NAMALWA (cell line): ENCODE data around the gene EHMT1.

Experiments used
- DNase-seq: peaks from one replicate; pipeline ENCODE4 v3.0.0-alpha.2; 2015; ENCODE audit warnings: low spot score

EHMT1 gene

DNA sequence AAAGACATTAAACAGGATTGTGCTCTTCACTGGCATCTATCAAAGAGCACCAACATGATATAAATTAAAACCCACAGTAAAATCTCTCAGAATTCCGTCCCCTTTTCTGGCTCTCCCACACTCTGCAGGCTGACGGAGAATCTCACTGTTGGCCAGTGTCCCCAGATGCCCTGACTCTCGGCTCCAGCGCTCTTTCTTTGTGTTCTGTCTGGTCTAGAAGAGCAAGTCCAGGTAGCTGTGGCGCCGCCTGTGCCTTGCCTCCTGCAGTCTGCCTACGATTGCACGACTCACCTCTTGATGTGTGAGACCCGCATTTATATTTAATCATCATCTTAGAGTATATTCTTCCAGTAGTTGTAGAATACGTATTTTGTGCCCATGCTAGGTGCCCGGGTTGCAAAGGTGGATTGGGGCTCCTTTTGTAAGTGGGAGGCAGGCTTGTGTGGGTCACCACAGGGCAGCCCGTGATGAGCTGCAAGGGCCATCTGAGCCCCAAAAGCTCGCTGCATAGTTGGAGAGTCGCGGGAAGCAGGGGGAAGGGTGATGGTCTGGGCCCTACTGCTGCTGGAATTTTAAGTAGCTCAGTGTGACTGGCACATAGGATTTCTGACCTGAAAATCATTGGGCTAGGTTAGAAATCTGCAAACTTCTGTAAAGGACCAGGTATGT is 55.6 kb downstream of the EHMT1 start:
- DNase-seq, result no peak

DNA sequence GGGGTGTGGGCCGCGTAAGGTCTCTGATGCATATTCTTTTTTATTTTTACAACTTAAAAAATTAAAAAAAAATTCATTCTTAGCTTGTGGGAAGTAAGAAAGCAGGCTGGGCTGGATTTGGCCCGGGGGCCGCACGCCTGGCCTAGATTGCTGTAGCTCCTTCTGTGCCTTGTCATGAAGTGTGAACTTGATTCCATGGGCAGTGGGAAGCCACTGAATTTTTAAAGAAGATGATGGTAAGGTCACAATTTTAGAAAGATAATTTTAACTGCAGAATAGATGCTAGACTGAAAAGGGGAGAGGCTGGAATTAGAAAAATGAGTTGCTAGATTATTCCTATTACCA is 56.1 kb downstream of the EHMT1 start:
- DNase-seq, result no peak

DNA sequence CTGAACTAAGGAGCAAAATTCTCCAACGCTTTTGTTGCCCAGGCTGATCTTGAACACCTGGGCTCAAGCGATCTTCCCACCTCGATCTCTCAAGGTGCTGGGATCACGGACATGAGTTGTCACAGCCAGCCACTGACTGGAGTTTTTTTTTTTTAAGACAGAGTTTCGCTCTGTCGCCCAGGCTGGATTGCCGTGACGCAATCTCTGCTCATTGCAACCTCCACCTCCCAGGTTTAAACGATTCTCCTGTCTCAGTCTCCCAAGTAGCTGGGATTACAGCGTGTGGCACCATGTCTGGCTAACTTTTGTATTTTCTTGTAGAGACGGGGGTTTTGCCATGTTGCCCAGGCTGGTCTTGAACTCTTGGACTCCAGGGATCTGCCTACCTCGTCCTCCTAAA is 58.2 kb downstream of the EHMT1 start:
- DNase-seq, result no peak

DNA sequence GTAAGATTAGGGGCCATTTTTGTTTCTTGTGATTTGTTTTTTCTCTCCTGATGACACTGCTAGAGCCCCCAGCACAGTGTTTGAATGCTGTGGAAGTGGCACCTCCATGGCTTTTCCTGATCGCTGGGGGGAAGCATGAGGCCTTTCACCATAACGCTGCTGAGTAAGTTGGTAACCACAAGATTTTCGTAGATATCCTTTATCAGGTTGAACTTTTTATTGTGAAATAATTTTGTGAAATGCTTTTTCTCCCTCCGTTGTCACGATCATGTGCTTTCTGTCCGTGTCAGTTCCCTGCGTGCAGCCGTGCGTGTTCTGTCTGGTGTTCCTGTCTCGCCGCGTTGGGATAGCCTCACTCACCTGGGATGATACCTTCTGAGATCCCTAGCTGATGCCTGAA is 59.4 kb downstream of the EHMT1 start:
- no peak for DNase-seq

DNA sequence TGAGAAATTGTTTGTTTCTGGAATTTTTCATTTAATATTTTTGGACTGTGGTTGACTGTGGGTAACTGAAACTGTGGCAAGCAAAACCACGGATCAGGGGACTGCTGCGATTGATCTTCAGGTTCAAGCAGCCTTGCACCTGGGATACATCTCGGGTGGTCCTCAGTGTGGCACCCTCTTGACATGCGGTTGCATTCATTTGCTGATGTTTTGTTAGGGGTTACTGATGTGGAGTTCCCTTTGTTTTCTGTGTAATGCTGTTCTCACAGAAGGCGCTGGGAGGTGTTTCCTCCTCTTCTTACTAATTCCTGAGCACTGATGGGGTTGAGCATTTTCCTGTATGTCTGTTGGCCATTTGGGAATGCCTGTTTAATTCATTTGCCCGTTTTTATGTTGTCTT is 60.4 kb downstream of the EHMT1 start:
- DNase-seq, result peak; percentile 70

DNA sequence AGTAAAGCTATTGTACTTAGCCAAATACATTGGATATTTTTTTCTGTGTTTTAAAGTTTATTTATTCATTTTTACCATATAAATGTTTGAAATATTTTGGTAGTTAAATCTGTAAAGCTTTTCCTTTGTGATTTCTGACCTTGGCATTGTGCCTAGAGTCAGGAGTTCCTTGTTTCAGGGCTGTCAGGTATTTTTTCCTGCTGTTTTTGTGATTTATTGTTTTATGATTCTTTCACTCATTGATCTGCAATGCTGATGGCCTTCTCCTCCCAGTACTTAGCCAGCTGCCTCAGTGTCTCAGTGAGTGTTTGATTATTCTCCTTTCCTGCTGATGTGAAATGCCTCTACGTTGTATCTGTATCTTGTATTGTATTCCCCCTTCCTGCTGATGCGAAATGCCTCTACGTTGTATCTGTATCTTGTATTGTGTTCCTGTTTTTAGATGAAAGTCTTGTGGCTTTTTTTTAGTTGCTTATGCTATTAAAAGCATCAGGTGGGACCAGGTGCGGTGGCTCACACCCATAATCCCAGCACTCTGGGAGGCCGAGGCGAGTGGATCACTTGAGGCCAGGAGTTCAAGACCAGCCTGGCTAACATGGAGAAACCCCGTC is 61.0 kb downstream of the EHMT1 start:
- no peak for DNase-seq

DNA sequence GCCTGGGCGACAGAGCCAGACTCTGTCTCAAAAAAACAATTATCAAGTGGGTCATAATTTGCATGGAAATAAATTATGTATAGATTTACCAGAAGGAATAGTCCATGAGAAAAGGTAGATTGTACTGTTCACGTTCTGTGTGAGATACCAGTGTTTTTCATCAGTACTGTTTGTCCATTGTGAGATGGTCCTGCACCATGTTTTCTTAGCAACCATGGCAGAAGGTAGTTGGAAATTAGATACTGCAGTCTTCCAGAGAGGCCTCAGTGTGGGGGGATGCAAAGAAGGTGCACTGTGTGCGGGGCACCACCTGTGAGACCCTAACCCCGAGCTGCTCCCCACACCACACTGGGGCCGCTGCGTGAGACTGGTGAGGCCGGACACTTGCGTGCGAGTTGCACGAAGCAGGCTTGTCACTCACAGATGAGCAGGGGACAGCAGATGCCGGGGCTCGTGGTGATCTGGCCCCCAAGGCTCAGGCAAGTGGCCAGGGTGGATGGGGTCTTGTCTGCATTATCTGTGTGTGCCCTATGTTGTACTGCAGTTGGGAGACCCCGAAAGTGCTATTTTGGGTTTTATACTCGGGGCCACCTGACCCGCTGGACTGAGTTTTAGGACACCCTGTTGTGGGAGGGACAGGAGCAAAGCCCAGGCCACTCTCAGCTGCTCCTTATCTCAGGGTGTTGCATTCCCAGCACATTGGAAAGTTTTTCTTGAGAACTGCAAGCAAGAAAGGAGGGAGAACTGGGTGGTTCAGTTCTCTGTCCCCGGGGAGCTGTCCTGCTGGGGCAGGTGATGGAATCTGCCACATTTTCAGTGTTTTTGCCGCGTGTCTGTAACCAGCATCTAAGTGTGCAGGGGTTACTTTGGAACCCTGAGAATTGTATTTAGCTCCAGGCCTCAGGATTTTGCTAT is 61.9 kb downstream of the EHMT1 start:
- no peak for DNase-seq

DNA sequence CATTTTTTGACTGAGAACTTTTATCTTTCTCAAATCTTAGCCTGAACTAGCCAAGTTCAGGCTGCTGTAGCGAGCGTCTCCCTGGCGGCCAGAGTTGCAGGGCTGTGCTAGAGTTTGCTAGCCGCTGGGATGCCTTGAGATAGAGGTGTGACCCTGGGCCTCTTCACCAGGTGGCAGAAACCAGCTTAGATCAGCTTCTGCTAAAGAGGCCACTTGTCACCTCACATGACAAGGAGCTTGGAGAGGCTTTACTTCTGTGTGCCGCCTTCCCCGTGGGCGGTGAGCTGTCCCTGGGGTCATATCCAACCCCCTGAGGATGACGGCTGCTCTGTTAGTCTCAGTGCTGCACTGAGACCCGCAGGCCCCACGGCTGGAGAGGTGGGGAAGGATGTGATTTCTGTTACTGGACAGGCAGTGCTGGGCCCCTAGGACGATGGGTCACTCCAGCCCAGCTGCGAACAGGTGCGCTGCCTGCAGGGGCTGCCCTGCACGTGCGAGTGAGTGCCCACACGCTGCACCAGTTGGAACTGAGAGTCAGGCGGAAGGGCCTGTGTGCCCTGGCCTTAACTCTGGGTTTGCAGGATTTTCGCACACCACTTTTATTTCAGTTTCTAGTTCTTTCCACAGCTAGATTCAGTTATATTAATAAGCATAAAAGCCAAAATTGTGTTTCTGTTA is 63.8 kb downstream of the EHMT1 start:
- DNase-seq, result no peak

DNA sequence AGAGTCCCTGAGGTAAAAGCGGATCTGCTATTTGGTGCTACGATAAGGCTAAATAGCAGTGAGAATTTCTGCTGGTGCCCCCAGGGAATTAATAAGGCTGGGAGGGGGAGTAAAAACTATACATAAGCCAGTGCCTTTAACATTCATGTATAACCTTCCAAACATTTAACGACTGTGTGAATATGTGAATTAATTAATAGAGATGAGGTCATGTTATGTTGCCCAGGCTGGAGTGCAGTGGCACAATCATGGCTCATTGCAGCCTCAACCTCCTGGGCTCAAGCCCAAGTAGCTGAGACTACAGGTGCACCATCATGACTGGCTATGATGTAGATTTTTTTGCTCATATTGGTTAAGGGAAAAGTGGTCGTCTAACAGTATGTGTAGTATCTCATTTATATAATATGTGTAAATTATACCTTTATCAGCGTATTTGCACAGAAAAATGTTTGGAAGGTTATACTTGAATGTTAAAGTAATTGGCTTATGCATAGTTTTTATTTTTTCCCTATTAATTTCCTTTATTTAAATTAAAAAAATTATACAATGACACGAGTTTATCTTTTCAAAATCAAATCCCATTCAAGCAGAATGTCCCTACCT is 64.6 kb downstream of the EHMT1 start:
- no peak for DNase-seq

DNA sequence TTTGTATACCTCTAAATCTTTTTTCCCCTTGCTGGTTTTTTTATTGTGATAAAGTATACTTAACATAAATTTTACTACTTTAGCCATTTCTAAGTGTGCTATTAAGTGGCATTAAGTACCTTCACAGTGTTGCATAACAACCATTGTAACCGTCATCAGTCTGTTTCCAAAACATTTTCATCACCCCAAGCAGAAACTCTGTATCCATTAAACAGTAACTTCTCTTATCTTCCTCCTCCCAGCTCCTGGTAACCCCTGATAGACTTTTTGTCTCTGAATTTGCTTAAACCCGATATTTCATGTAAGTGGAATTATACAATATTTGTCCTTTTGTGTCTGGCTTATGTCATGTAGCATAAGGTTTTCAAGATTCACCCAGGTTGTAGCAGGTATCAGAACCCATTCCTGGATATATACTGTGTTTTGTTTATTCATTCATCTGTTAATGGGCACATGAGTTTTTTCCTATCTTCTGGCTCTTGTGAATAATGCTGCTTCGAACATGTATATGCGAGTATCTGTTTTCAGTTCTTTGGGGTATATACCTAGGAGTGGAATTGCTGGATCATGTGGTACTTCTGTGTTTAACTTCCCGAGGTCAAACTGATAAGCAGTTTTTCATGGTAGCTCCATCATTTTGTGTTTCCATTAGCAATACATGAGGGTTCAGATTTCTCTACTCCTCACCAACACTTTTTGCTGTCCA is 66.4 kb downstream of the EHMT1 start:
- DNase-seq, result no peak

DNA sequence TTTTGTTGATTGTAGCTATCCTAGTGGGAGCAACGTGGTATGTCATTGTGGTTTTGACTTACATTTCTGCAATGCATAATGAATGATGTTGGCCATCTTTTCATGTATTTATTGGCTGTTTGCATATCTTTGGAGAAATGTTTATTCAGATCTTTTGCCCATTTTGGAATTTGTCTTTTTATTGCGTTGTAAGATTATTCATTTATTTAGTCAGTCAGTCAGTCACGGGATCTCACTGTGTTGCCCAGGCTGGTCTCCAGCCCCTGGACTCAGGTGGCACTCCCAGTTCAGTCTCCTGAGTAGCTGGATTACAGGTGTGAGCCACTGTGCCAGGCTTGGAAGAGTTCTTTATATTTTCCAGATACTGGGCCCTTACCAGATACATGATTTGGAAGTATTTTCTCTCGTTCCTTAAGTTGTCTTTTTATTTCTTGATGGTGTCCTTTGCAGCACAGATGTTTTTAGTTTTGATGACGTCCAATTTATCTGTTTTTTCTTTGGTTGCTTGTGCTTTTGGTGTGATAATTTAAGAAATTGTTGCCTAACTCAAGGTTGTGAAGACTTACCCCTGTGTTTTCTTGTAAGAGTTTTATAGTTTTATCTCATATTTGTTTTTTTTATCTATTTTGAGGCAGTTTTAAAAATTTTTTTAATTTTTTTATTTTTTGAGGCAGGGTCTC is 67.1 kb downstream of the EHMT1 start:
- no peak for DNase-seq

DNA sequence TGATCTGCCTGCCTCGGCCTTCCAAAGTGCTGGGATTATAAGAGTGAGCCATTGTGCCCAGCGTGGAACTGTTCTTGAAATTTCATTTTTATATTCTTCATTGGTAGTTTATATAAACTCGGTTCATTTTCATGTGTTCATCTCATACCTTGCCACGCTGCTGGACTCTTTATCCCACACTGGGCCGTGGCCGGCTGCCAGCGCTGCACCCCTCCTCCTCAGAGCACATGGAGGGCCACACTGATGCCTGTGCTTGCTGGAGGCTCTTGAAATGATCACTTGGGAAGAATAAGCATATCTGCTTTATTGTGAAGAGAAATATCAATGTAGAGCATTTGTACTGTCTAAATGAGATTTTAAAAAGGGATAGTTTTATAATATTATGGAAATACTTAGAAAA is 69.5 kb downstream of the EHMT1 start:
- no peak for DNase-seq

DNA sequence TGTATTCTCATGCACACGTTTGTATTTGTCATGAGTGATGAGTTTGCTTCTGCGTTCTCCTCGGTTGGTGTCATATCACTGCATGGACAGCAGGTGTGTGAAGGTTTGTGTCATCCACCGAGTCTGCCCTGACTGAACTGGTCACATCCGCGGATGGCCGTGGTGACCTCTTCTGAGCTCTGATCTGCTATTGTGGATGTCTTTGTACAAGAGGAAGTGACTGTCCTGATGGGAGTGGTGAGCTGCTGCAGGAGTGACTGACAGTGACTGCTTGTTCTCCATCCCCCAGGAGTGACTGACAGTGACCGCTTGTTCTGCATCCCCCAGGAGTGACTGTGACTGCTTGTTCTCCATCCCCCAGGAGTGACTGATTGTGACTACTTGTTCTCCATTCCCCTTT is 69.9 kb downstream of the EHMT1 start:
- no peak for DNase-seq

DNA sequence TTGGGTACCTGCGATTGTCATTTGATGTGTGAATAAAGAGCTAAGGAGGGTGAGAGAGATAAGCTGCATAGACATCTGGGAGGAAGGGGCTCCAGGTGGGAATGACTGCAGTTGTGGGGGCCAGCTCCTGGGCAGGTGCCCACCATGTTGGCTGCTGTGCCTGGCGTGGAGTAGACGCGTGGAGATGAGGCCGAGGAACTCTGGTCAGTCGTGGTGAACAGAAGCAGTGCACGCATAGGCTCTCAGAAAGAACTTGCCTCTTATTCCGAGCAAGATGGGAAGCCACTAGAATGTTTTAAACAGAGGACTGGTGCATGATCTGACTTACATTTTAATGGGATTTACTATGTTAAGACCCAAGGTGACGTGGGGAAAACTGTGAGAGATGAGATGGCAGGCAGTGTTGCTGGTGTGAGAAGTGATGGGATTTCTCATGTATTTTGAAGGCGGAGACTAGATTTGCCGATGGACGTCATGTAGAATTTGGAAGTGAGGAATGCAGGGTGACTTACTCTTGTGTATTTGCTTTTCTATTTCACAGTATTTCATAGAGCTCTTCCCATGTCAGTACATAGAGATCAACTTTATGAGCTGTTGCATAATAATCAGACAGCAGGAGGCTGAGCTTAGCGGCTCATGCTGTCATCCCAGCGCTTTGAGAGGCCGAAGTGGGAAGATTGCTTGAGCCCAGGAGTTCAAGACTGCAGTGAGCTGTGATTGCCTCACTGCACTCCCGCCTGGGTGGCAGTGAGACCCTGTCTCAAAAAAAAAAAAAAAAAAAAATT is 71.1 kb downstream of the EHMT1 start:
- DNase-seq, result no peak

DNA sequence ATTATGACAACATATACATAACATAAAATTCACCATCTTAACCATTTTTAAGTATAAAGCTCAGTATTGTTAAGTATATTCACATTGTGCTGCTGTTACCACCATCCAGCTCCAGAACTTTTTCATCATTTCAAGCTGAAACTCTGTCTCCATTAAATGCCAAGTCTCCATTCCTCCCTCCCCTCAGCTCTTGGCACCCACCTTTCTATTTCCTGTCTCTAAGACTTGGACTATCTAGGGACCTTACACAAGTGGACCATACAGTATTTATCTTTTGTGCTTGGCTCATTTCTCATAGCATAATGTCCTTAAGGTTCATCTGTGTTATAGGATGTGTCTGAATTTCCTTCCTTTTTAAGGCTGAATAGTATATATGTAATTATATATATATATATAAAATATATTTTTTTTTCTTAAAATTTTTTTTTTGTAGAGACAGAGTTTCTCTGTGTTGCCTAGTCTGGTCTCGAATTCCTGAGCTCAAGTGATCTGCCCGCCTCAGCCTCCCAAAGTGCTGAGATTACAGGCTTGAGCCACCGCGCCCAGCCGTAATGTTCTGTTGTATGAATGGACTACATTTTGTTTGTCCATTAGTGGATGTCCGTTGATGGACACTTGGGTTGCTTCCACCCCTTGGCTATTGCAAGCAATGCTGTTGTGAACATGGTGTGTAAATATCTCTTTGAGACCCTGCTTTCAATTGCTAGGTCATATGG is 72.3 kb downstream of the EHMT1 start:
- DNase-seq, result no peak

DNA sequence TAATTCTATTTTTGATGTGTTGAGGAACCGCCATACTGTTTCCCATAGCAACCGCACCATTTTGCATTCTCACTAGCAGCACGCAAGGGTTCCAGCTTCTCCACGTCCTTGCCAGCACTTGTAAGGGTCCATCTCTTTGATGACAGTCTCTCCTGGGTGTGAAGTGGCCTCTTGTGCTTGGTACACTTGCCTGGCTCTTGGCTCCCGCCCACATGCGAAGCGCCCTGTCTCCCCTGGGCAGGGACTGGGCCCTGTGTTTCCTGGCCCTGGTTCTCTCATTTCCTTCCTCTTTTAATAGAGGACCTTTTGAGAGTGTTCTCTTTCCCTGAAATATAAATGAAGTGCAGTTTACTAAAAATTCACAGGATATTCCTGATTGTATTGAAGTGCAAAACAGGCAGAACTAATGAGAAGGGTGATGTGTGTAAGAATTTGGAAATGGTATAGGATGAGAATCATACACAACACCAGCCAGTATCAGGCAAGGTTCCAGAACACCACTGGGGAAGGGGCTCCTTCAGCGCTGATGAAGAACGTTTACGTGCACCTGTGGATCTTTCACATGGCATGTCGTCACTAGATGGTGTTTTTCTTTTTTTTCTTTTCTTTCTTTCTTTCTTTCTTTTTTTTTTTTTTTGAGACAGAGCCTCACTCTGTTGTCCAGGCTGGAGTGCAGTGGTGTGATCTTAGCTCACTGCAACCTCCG is 73.0 kb downstream of the EHMT1 start:
- DNase-seq, result no peak

DNA sequence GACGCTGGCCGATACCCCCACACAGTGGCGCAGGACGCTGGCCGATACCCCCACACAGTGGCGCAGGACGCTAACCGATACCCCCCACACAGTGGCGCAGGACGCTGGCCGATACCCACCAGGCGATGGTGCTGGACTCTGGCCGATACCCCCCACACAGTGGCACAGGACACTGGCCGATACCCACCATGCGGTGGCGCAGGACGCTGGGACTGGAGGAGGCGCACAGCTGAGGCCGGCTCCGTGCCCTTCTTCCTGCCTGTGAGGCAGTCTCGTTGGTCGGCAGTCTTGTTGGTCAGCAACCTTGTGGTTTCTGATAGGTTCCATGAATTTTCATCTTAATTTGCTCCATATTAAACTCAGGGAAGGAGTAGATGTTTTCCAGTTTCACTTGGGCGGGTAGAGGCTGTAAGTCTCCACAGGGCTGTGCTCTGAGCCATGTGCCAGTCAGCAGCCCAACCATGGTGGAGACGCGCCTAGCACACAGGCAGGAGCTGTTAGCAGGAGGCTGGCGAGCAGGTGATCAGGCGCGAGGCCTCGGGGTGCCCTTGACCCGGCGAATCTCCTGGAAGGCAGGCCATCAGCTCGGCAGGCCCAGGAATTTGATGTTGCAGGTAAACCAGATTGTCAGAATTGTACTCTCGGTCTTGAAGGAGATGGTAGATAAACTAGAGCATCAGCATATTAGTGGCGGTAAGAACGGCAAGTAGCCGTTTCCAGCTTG is 75.6 kb downstream of the EHMT1 start:
- no peak for DNase-seq
